Right renal cortex interstitium (tissue), 3 donors: ENCODE results near the gene ZP2. TPM values are rescaled to one million over a fixed set of nuclear protein-coding genes. Genes with fewer than 3 reads are reported as not detected.
"Not testable (repeated sequence)": the region's sequence is repeated elsewhere in the genome, so short reads cannot be mapped to it uniquely, and the experiment has no call there.

Experiments
- DNase-seq, 3 donors: peaks; one replicate each; pipeline ENCODE4 v3.0.0-alpha.2; 2013; ENCODE audit warnings: low read depth in 3 of 3, low spot score in 2 of 3
- polyA plus RNA-seq, 3 donors: library from polyadenylated mRNA; unstranded; fragments of 120-200 nt; gene quantifications; one replicate each; pipeline ENCODE4 v1.2.1, GENCODE V29; 2013; ENCODE audit not compliant: insufficient read length in 3 of 3

Gene ZP2
- polyA plus RNA-seq, 3 donors = 0.17 TPM; not detected in 2

GRCh38 chr16:21153124-21153729 lies 58.1 kb downstream of the ZP2 start:
- DNase-seq = not testable (repeated sequence)

- not testable (repeated sequence) for DNase-seq
Measured at GRCh38 chr16:21152160-21153030, 59.0 kb downstream of the ZP2 start.

- no peak for DNase-seq
Measured at GRCh38 chr16:21150375-21151001, 60.9 kb downstream of the ZP2 start, which contains the start of gene DNAH3. DNAH3 (minus strand) TSS chr16:21150846; CDS start chr16:21150319, 527 bp downstream.

Other genes starting within 250 kb of the ZP2 start
- gene DNAH3, start 60.7 kb downstream of the ZP2 start, polyA plus RNA-seq = under 1 TPM; 0.18 to 0.47 (median 0.29) TPM
- gene LDAF1, start 52.9 kb downstream of the ZP2 start, polyA plus RNA-seq = 10 to 100 TPM; 23.6 to 28.4 (median 24.4) TPM
- 1 to 10 TPM; 4.4 to 5.9 (median 5.4) TPM for gene ANKS4B, start 22.1 kb upstream of the ZP2 start, polyA plus RNA-seq
- gene CRYM, start 66.7 kb upstream of the ZP2 start, polyA plus RNA-seq = 1 to 10 TPM; 8.3 to 9.8 (median 8.9) TPM